Left renal cortex interstitium (tissue), 4 donors: Measurements from ENCODE around the gene FOXA3. TPM values are rescaled to one million over a fixed set of nuclear protein-coding genes. Genes with fewer than 3 reads are reported as not detected.
A peak's percentile ranks its signal among the peaks of the same experiment; 100 is the strongest.

Experiments used
- DNase-seq, 4 donors: peaks; one replicate each; pipeline ENCODE4 v3.0.0-alpha.2; 2013; ENCODE audit warnings: low read depth in 4 of 4, low spot score in 2 of 4, missing footprints in 1 of 4
- polyA plus RNA-seq, 4 donors: library from polyadenylated mRNA; unstranded; fragments of 120-200 nt; gene quantifications; one replicate each; pipeline ENCODE4 v1.2.1, GENCODE V29; 2013; ENCODE audit not compliant: insufficient read length in 4 of 4

Gene FOXA3
- polyA plus RNA-seq, 4 donors: 0.40 to 0.60 (median 0.50) TPM

GRCh38 chr19:45872095-45872919 lies 8.2 kb downstream of the FOXA3 start:
- DNase-seq: no peak

GRCh38 chr19:45873219-45873772 lies 9.2 kb downstream of the FOXA3 start:
- no peak for DNase-seq

GRCh38 chr19:45874620-45874966 lies 10.5 kb downstream of the FOXA3 start:
- DNase-seq: no peak

- DNase-seq: no peak
Observed at GRCh38 chr19:45876161-45876410, 12.0 kb downstream of the FOXA3 start.

DNA sequence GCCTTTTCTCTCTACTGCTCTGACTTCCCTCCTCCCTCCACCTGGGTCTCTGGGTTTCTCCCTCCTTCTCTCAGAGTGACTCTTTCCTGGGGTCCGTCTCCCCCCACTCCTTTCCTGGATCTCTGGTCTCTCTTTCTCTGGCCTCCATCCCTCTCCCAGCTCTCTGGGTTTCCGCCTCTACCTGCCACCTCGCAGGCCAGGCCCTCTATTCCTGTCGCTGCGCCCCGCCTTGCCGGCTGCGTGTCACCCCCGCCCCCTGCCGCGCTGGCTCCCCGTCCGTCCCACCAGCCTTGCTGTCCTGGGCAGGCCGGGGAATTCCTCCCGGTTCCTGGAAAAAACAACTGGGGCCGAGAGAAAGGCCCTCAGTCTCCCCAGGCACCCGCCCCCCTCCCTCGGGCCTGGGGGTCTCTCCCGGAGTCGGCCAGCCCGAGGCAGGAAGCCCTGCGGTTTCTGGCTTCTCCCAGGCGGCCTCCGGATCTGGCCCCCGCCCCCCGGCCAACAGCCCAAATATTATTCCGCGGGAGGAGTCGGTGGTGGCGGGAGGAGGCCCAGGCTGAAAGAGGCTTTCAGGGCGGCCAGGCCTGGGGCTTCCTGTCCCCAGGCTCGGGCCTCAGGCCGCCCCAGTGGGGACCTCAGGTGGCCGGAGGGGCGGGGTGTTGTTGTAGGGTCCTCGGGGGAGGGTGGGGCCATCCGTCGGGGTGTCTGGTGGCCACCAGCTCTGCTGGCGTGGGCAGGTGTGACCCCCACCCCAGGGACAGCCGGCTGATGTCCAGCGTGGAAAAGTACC lies 12.5 kb downstream of the FOXA3 start:
- no peak for DNase-seq

GRCh38 chr19:45878043-45878794 lies 14.1 kb downstream of the FOXA3 start:
- no peak for DNase-seq

DNA sequence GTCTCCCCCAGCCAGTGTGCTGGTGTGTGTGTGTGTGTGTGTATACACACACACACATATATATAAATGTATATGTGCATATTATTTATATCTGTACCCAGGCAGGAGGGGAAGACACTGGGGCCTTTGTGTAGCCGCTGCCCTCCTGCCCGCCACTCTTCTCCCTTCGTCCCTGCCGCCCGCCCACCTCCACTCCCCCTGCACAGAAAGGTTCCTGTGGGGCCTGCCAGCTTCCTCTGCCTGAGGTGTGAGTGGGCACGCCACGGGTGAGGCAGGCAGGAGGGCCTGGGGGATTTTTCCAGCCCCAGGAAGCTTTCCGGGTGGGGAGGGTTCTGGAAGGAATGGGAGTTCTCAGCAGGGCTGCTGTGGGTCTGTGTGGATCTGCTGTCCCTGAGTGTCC lies 14.9 kb downstream of the FOXA3 start:
- DNase-seq: no peak

DNA sequence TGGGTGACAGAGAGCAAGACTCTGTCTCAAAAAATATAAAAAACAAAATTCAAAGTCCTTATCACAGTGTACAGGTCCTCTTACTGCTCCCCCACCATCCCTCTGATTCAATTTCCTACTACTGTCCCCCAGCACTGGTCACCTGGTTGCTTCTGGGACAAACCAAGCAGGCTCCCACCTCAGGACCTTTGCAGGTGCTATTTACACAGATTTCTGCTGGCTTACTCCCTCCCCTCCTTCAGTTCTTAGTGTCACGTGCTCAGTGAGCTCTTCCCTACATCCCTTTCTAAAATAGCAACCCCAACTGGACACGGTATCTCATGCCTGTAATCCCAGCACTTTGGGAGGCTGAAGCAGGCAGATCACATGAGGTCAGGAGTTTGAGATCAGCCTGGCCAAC lies 15.8 kb downstream of the FOXA3 start:
- no peak for DNase-seq

- DNase-seq: no peak
Observed at GRCh38 chr19:45881082-45881908, 17.2 kb downstream of the FOXA3 start.

GRCh38 chr19:45881909-45882528 lies 17.9 kb downstream of the FOXA3 start:
- DNase-seq: no peak

DNA sequence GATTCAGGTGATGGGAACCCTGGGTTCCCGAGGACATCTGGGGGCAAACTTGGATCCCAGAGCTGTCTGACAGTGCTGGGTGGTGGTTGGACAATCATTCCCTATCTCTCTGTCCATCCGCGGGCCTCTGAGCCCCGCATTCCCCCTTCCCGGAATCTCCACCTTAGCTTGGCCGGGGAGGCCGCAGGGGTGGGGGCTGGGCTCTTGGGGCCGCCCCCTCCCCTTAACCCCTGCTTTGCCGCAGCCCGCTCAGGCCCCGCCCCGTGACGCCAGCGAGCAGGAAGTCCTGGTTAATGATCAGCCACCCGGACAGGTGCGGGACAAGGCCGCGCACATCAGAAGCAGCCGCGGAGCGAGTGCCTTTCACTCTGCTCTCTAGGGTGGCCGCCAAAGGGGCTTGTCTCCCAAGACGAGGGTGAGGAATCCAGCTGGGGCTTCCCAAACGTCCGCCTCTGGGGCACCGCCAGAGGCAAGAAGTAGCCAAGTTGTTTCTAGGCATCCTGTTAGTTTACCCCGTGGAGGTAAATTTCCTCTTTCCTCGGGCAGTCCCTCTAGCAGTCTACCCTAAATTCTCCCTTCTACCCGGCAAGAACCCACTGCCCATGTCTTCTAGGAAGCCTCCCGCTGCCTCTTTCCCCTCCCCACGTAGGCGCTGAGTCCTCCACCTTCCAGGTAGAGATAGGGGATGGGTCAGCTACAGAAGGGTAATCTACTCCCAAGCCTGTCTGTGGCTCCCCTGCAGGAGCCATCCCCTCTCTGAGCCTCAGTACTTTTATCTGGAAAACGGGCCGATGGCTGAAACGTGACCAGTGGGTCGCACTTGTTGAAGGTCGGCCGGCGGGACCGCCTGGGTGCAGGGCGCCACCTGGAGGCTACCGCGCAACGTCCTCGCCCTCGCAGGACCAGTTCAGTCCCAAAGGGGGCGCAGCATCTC lies 18.8 kb downstream of the FOXA3 start:
- no peak for DNase-seq

DNA sequence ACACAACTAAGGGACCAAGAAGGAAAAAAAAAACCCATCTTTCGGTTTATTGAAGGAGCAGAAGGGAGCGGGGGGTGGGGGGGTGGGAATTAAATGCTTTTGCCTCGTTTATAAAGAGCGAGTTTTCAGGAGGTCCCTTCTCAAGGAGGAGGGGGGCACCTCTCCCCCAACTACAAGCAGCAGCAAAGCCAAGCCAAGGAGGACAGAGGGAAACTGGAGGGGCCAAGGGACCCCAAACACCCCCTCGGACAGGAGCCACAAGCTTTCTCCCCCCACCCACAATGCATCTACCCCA lies 19.4 kb downstream of the FOXA3 start:
- no peak for DNase-seq

GRCh38 chr19:45883881-45884681 lies 20.0 kb downstream of the FOXA3 start:
- DNase-seq: no peak

- DNase-seq: no peak
Observed at GRCh38 chr19:45884682-45885555, 20.8 kb downstream of the FOXA3 start.

DNA sequence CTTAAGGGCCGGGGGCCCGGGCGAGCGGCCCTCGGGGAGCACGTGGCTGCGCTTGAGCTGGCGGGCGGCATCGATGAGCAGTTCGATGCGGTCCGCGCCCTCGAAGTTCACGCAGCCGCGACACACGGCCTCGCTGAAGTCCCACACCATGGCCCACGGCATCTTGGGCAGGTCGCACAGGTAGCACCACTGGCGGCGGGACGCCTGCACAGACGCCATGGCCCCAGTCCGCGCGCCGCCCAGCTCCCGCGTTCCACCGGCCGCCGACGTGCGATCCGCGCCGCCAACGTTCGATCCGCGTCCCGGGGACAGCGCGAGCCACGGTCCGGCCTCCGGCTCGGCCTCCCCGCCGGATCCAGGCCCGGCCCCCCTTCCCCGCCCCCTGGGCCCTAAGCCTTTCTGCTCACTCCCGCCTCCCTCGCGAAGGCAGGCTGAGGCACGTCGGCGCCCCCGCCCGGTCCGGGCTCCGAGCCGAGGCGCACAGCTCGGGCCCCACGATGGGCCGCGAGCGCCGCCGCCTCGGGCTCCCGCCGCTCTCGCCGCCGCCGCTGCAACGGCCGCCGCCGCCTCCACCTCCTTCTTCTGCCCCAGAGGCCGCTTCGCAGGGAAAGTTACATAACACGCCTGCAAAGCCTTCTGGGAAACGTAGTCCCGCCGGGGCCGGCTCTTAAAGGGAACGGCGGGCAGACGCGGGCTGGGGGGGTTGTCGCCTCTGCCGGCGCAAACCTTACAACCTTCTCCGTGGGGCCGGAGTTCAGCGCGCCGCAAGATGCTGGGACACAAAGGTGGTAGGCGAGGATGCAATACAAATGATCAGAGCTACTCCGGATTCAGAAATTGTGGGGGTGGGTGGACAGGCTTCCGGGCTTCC lies 21.7 kb downstream of the FOXA3 start, which contains the start of gene IRF2BP1:
Gene IRF2BP1 (minus strand): TSS at position 586 of the 871 bp plus-strand sequence. CDS start 367 bp downstream, at position 219.
- peak in 1 of 4 donors; percentile 91 for DNase-seq
